Measurements from ENCODE around the gene RPL13A. TPM values are rescaled to one million over a fixed set of nuclear protein-coding genes. Genes with fewer than 3 reads are reported as not detected.

RPL13A gene
- total and polyA plus RNA-seq, 9 of the 15 experiments (the other 6 are each of a cell fraction or from before 2014, with no cell fraction given): 1,744 to 5,482 (median 2,949) TPM

GRCh38 chr19:49443366-49444099 is 43.9 kb upstream of the RPL13A start (continued):
- TF ChIP-seq ZNF584 (CRISPR knock-in tag; IDR thresholded peaks at IDR 0.05; ENCODE audit: low read depth) (peak; percentile 68), ATF2 (CRISPR knock-in tag; IDR thresholded peaks at IDR 0.05) (no peak), ZBTB1 (CRISPR knock-in tag; IDR thresholded peaks at IDR 0.05; ENCODE audit: borderline replicate concordance, low read depth) (peak; percentile 82), E2F8 (IDR thresholded peaks at IDR 0.05; ENCODE audit: low read depth, partially characterized antibody) (peak; percentile 55), CTCFL (IDR thresholded peaks at IDR 0.05; ENCODE audit: borderline replicate concordance, insufficient read depth, low read depth, low read length, poor library complexity, severe bottlenecking) (peak; percentile 88), SRSF9 (IDR thresholded peaks at IDR 0.05; ENCODE audit: borderline replicate concordance, low read depth, low read length) (no peak), ZNF280A (IDR thresholded peaks at IDR 0.05; ENCODE audit: low read depth, partially characterized antibody) (no peak), ZFX (CRISPR knock-in tag; IDR thresholded peaks at IDR 0.05) (peak; percentile 61), EWSR1 (IDR thresholded peaks at IDR 0.05; ENCODE audit: borderline replicate concordance, low read depth, partially characterized antibody) (no peak), ELK3 (CRISPR knock-in tag; IDR thresholded peaks at IDR 0.05) (no peak), COPS2 (conservative IDR thresholded peaks at IDR 0.05) (no peak)
